ENCODE measurements around the gene EMSY.
"Not testable (repeated sequence)": the region's sequence is repeated elsewhere in the genome, so short reads cannot be mapped to it uniquely, and the experiment has no call there.

EMSY gene

GRCh38 chr11:76444384-76445120 is at the start of gene EMSY:
EMSY (plus strand) TSS chr11:76445018; CDS start chr11:76446939, 1,921 bp downstream.
- DNase-seq: peak; percentile 99

GRCh38 chr11:76395296-76395695 is 49.5 kb upstream of the EMSY start:
- no peak for DNase-seq

- no peak for DNase-seq
Measured at GRCh38 chr11:76397383-76397782, 47.4 kb upstream of the EMSY start.

GRCh38 chr11:76400967-76401366 is 43.9 kb upstream of the EMSY start:
- DNase-seq: no peak

- DNase-seq: not testable (repeated sequence)
Measured at GRCh38 chr11:76401484-76401883, 43.3 kb upstream of the EMSY start.

- DNase-seq: no peak
Measured at GRCh38 chr11:76406359-76406758, 38.5 kb upstream of the EMSY start.

- no peak for DNase-seq
Measured at GRCh38 chr11:76408171-76408965, 36.5 kb upstream of the EMSY start.

- DNase-seq: no peak
Measured at GRCh38 chr11:76410851-76411357, 33.9 kb upstream of the EMSY start.

GRCh38 chr11:76415073-76415472 is 29.7 kb upstream of the EMSY start:
- no peak for DNase-seq

GRCh38 chr11:76419896-76420295 is 24.9 kb upstream of the EMSY start:
- DNase-seq: no peak

- DNase-seq: no peak
Measured at GRCh38 chr11:76424379-76424778, 20.4 kb upstream of the EMSY start.

- no peak for DNase-seq
Measured at GRCh38 chr11:76424891-76425290, 19.9 kb upstream of the EMSY start.

- no peak for DNase-seq
Measured at GRCh38 chr11:76426660-76427059, 18.2 kb upstream of the EMSY start.

- no peak for DNase-seq
Measured at GRCh38 chr11:76436020-76436419, 8.8 kb upstream of the EMSY start.

- DNase-seq: no peak
Measured at GRCh38 chr11:76443268-76443980, 1.4 kb upstream of the EMSY start.

GRCh38 chr11:76444065-76444383 is 794 bp upstream of the EMSY start:
- no peak for DNase-seq

- DNase-seq: peak; percentile 59
Measured at GRCh38 chr11:76445121-76446084, 585 bp downstream of the EMSY start.

- no peak for DNase-seq
Measured at GRCh38 chr11:76448506-76448905, 3.7 kb downstream of the EMSY start.

GRCh38 chr11:76453248-76453647 is 8.4 kb downstream of the EMSY start:
- DNase-seq: no peak

- DNase-seq: no peak
Measured at GRCh38 chr11:76455331-76455730, 10.5 kb downstream of the EMSY start.

GRCh38 chr11:76455931-76456330 is 11.1 kb downstream of the EMSY start:
- no peak for DNase-seq

GRCh38 chr11:76456571-76456970 is 11.8 kb downstream of the EMSY start:
- no peak for DNase-seq
